ENCODE results near the gene GALNT5.

Gene GALNT5

DNA sequence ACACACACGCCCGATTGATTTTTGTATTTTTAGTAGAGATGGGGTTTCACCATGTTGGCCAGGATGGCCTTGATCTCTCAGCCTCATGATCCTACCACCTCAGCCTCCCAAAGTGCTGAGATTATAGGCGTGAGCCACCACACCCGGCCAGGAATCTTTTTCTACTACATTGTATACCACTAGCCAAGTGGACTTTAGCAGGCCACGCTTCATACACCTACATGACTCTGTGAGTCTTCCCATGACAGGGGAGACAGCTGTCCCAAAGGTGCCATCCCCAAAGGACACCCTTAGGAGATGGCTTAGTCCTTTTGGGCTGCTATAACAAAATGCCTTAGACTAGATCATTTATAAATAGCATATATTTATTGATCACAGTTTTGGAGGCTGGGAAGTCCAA is 35.3 kb downstream of the GALNT5 start:
- no peak for DNase-seq

DNA sequence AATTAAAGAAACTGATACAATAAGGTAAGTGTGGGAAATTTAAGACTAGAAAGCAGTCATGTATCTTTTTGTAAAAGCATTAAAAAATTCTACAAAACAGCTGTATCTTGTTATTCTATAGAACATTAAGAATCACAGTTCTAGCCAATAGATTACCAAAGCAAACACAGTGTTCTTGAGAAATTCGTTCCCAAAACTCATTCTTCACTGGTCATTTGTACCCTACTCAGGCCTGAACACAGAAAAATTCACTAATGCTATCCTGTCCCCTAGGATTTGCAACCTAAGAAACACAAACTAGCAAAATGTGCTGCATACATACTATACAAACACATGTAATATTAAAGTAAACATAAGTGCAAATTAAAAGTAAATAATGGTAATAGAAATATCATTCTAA is 39.0 kb downstream of the GALNT5 start:
- no peak for DNase-seq

DNA sequence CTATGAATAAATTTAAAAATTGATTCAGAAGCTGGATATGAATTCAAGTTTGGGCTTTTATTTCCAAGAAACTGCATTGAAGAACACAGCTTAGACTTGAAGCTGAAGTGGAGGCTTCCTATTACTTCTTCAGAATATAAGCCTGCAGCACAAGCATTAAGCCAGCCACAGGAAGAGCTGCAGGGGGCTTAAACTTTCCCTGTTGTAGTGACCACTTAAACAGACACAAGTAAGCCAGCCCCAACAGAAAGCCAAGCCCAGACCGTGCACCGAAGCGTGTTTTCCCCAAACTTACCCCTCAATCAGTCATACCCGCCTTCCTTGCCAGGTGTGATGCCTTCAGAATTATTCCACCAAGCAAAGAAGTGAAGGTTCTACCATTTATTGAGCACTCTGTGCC is 39.5 kb downstream of the GALNT5 start:
- no peak for DNase-seq

DNA sequence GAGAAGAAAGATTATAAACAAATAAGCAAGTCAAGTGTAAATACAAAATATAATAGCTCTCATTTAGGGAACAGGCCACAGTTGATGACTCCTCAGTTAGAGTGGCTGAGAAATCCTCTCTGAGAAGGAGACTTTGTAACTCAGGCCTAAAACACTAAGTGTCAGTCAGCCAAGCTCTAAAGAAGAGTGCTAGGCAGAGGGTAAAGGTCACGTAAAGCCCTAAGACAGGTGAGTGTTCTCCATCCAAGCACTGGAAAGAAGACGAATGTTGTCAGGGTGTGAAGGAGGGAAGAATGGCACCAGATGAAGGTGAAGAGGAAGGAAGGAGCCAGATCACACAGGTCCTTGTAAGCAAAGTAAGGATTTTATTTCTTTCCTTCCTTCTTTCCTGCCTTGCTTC is 43.8 kb downstream of the GALNT5 start:
- no peak for DNase-seq

DNA sequence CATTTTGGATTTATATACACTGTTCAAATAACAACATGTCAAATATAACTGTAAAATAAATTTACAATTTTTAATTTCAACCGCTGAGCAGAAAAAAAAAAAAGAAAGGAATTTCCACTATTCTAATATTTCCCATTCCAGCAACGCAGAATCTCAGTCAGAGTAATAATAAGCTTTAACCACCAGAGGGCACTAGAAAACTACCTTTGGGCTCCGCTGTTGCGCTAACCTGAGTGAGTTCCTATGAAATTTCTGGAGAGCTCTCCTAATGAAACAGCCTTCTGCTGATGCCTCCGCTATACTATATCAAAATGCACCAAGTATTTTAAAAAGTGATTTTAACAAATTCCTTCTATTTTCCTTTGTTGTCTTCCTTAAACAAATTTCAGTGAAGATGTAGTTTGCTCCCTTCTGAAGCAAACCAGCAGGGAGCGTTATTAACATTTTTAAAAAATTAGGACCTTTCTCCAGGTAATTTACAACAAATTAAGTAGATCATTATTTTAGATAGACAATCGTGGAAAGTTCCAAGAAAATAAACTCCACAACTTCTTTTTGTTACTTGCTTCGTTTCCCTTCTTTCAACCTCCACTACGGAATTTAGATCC is 45.1 kb downstream of the GALNT5 start:
- DNase-seq: no peak

DNA sequence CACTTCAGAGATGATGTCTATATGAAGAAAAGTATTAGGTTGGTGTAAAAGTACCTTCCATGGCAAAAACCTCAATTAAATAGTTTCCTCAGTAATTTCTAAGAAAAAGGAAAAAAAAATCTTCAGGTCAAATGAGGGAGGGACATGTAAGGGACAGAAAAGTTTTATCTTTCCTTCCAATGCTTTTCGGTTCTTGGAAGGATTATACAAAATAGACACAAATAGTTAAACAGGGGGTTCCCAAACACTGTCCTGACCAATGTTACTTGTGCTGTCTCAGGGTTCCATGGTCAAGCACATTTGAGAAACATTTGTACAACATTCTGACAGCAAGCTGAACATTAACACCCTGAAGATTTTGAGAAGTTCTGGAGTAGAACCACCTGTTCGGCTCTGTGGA is 46.1 kb downstream of the GALNT5 start:
- DNase-seq: no peak

DNA sequence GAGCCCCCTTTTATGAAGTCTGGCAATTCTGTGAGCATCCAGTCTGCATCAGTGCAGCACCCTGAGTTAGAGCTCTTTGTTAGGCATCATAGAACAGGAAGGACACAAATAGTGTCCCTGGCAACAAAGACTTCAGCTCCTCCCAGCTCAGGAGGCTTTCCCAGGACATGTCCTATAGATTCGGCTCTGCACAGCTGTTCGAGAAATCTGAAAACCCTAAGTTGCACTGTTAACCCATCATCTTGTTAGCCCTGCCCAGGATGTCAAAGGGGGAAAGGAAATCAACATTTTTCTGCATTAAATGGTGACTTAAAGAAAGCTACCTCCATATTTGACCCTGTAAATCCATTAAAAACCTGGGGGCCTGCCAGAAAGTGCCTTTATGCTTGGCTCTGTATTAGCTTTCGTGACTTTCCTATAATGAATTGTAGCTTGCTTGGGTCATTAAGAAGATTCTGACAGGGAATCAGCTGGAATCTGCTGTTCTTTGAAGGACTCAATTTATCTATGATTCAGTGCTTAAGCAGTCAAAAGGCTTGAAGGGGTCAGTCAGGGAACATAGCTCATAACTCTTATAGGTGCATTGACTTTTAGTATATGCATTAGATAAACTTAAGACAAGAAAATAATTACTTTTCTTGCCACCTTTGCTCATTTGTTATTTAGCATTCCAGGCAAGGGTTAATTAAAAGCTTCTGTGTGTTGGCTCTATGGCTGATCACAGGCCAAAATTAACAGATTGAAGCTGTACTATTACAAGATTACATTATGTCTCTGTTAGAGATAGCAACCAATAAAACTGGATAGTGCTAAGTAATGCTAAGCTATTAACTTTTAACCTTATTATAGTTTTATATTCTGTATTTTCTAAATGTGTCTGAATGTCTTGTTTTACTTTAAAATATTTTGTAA is 47.6 kb downstream of the GALNT5 start:
- no peak for DNase-seq

DNA sequence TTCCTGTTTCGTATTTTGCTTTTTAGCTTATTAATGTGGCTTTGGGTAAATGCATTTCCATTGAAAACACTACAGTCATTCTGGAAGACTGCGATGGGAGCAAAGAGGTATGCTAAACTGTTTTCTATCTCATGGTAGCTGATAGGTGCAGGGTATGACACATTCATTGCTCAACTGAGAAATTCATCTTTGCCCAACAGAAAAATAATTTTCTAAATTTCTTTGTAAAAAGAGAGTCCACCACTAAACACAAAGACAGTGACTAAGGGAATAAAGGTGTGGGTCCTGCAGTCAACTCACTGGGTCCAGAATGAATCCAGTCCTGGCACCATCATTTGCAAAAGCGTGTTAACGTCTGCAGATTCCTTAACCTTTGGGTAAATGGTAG is 48.2 kb downstream of the GALNT5 start:
- DNase-seq: no peak

DNA sequence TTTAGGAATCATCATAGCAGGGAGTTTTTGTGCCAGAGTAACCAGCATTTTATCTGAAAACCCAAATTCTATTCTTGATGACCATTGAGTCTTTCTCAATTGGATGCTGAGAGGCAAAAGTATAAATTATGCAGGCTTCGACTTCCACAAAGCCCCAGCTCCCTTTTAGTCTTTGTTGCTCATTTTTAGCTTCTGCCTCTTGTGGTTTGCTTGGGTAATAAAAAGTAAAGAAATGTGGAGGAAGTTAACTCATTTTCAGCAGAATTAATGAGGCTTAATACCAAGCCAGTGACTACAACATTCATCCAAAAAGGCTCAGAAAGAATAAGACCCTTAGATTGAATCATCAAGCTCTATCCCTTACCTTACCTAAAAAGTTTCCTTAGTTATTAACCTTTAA is 49.5 kb downstream of the GALNT5 start:
- DNase-seq: no peak

DNA sequence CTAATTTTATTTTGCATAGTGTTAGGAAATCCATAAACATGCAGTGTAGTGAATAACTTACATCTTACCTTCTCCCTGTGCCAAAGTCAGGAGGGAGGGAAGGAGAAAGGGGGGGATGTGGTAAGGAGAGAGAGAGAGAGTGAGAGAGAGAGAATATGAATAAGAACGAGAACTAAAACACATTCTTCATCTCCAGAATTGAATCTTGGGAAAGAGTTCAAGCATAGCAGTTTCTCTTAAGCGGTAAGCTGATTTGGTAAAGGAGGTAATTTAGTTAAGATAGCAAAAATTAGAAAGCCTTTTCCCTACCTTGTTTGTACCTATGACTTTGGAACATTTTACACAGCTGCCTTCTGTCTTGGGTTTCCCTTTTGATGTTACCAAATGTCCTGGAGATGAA is 52.4 kb downstream of the GALNT5 start:
- DNase-seq: no peak

DNA sequence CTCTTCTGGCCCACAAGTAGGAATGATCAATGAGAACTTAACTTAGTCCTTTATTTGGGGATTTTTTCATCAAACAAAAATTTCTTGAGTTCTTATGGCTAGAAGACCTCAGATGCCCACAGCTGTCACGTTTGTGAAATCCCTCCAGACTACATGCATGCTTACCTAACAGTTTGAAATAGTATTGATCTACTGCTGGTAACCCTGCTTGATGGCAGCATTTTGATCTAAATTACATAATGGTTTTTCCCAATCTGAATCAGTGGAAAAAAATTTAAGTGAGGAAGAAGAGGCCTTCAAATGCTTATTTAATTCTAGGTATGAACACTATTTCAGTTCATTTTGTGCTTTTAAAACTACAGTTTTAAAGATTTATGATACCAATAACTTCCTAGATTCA is 54.2 kb downstream of the GALNT5 start:
- no peak for DNase-seq

DNA sequence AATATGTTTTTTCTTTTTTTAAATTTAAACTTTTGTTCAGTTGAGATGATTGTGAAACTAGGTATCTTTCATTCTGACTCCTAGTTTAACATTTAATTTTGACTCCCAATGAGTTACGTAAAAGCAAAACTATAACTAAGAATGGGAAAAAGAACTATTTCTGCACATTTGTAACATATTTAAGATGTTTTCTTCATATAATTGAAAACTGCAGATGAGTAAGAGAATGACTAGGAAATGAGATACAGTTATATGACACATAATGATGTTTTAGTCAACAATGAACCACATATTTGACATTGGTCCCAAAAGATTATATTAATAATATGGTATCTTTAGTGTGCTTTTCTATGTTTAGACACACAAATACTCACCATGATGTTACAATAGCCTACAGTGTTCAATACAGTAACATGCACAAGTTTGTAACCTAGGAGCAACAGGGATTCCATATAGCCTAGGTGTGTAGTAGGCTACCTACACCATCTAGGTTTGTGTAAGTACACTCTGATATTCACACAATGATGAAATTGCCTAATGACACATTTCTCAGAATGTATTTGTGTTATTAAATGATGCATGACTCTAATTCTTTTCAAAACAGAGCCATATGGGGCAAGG is 55.5 kb downstream of the GALNT5 start:
- no peak for DNase-seq

DNA sequence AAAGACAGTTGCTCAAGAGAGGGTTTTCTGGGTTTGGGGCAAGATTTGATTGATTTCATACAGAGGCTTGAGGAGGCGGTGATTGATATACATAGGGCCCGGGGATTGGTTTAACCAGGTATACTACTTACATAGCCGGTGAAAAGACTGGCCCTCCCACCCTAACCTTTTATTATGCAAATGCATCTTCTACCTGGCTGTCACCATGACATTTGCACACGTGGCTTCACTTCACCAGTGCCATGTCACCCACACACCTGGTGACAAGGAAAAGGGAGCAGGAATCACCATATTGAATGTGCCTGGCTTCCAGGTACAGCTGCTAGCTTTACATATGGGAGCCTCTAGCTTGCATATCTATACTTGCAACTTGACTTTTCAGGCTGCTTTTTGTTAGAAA is 58.4 kb downstream of the GALNT5 start:
- no peak for DNase-seq

DNA sequence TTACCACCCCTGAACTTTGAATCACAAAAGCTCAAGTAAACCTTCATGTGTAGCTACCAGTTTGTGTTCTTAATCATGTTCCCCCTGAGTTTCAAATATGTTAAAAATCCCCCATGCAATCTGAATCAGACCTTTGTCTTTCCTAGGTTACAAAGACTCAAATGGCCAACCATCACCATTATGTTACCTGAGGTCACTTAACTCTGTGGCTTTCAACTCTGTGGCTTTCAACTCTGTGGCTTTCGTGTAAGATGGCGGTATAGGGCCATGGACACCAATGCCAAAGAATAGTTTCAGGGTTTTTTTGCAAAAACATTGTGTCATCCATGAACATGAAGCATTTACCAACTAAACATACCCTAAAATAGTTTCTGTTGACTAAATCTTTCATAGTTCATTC is 61.4 kb downstream of the GALNT5 start:
- DNase-seq: no peak

DNA sequence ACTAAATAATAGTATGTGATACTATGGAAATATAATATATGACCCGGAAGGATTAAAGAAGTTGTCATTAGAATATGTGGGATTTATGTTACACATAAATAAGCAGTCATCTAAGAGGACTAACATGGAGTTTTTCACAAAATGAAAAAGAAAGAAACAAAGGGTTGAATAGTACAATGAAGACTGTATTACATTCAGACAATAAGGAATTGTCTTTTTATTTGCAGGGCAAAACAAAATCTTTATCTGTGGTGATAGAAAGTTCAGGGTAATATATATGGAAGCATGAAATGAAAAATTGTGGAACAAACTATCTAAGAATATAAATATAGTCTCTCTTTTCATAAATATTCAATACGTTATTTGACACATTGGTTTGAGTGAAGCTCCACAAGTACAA is 62.3 kb downstream of the GALNT5 start:
- no peak for DNase-seq

DNA sequence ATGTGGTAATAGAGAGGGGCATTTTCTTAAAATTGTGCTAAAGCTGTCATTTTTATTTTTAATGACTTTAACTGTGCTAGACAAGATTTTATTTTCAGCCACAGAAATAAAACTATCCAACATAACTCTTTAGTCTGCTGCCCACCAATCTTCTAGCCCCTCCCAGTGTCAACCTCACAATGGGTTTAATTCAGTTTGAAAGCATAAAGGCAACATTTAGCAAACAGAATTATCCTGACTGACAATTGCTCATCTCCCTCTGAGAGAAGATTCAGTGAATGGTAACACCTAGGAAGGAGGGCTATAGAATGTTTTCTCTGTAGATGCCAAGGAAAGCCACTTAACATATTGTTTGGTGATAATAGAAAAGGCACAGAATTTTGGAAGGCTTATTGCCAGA is 62.9 kb downstream of the GALNT5 start:
- no peak for DNase-seq

DNA sequence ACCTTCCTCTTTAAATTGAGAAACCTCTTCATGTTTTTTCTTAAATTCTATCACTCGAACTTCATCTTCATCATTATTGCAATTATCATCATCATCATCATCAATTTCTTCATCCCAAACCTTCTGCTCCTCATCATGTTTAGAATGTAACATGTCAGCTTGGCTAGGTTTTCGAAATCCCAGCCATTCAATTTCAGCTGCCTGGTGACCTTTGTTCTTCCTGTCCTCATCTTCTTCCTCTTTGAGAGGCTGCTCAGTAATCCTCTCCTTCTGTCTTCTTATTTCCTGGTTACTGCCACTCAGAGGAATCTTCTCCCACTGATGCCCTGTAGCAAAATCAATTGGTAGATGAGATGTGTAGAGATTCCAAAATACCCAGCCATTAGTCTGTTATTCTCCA is 64.0 kb downstream of the GALNT5 start:
- no peak for DNase-seq

DNA sequence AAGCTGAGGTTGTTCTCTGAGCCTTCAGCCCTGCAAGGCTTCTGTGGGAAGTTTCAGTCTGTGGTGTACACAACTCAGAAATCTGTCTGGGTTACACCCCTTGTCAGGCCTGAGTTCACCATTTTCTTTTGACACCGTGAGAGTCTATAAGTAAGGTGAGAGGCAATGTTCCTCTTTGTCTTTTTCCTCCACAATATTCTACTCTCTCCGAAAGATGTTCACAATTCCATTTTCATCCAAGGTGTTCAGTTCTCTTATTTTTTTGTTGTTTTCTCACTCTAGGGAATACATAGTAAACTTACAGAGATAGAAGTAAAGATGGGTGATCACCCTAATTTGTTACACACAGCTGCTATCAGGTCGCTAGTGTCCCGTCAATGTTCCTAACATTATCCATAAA is 64.9 kb downstream of the GALNT5 start:
- no peak for DNase-seq

DNA sequence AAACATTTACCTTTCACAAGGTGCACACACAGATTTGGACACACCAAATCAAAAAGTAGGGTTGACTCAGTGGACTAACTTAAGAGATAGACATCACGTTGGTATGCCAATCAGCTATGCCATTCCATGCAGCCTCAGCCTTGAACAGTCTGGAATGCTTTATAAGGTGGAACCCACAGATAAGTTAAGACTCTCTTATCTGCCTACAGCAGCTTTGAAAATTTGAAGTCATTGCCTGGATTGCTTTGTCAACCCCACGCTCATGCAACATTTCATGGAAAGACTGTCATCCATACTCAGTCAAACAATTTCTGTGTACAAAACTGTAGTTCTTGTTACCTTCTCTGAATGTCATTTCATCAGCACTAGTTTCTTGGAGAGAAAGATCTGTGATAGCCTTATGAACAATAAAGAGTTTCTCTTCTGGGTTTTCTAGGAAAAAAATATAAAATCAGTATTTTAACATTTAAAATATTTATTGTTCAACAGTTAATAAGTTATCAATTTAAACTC is 66.9 kb downstream of the GALNT5 start:
- DNase-seq: no peak

DNA sequence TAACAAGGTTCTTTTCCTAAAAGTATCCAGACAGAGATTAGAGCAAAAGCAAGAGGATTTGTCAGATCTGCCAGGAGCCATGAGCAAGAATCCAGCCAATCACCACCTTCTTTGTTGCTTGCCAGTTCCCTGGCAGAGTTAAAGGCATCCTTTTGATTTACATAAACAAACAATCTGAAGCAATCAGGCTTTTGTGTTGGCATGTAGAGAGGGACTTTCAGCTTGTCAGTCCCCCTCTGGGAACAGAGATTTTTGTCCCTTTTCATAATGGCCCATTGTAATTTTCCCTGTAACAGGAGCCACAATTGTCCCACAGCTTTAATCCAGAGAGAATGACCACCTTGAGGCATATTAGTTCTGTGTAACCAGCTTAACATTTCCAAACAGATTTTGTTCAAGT is 68.3 kb downstream of the GALNT5 start, which contains the start of gene ERMN:
ERMN (minus strand) TSS at position 39 of the 400 bp plus-strand sequence. CDS start 182 bp downstream, outside the sequence.
- DNase-seq: no peak

DNA sequence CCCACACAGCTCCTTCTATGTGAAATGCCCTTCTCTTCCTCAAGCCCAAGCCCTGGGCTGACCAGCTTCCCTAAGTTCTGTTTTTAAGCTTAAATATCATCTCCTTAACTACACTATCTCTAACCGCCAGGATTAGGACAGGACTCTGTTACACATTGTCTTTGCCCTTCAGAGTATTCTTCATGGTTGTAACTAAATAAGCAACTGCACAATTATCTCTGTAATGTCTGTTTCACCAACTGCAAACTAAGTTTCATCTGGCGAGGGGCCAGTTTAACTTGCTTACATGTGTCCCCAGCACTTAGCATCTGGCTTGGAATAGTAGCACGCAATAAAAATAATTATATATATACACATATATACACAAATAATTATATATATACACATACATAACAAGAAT is 69.2 kb downstream of the GALNT5 start:
- no peak for DNase-seq

DNA sequence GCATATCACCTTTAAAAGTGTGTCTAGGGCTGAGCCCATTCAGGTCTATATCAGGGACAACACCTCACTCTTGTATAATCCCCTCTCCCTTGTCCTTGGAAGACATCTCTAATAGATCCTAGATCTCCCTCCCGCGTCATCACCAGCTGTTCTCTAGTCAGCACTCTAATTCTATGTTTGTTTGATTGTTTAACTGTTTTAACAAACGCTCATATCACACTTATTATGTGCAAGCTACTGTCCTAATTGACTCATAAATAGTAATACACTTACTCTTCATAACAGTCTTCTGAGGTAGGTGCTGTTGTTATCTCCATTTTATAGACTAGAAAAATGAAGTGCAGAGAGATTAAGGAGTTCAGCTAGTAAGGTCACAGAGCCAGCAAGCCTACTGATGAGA is 69.7 kb downstream of the GALNT5 start:
- DNase-seq: no peak

DNA sequence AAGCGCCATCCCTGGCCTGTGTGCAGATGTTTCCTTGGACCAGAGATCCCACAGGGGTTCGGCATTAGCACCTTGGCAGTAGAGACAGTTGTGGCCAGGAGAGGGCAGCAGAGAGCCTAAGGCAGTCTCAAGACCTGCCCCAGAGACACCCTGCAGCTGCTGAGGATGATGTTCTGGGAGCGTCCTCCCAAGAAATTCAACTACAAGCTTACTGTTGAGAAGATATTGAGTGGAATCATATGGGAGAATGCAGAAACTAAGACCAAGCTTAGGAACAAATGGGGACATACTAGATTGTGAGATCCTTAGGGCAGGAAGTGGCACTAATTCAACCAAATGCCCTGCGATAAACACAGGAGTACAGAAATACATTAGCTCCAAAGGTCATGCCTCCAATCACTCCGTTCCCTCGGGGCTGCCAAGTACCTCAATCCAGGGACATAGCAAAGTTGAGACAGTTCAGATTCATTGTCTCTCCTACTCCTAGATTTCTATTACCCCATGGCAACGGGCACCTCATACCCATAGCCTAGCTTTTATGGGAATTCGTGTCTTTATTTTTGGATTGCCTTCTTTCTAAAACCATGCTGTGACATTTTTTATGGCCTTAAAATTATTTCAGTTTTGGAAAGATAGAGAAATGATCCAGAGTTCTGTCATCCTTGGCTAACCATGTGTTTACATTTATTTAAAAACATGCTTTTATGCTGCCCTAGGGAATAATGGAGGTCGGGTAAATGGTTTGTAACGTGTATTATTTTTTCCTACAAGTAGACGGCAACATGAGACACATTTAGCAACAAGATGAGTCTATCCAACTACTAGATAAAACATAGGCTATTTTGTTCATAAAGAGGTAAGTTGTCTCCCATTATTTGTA is 70.4 kb downstream of the GALNT5 start:
- peak; percentile 75 for DNase-seq

Measured in activated effector memory CD4-positive, alpha-beta T cell treated with Interleukin-2 at 50 U/mL for 16 hours (primary cell).